OCI-M2 (cell line): ENCODE data around the gene COX7A2L.
"Not testable (repeated sequence)": the region's sequence is repeated elsewhere in the genome, so short reads cannot be mapped to it uniquely, and the experiment has no call there.

ENCODE experiments used
- DNase-seq: peaks from one replicate; lab custom pipeline; 2025; ENCODE audit not compliant: unreplicated experiment; lab: John Stamatoyannopoulos, UW

COX7A2L gene

GRCh38 chr2:42368817-42369531 is 8.0 kb upstream of the COX7A2L start:
- DNase-seq = no peak

GRCh38 chr2:42367835-42368234 is 6.8 kb upstream of the COX7A2L start:
- no peak for DNase-seq

GRCh38 chr2:42366411-42366810 is 5.4 kb upstream of the COX7A2L start:
- no peak for DNase-seq

- no peak for DNase-seq
These were observed 3.6 kb upstream of the COX7A2L start for GRCh38 chr2:42364658-42365057.

GRCh38 chr2:42363413-42363812 is 2.4 kb upstream of the COX7A2L start:
- no peak for DNase-seq

- DNase-seq = no peak
These were observed 789 bp upstream of the COX7A2L start for GRCh38 chr2:42361728-42362283.

GRCh38 chr2:42360493-42360889 is 526 bp downstream of the COX7A2L start:
- DNase-seq = no peak

GRCh38 chr2:42359965-42360483 is 993 bp downstream of the COX7A2L start:
- DNase-seq = peak; percentile 53

- DNase-seq = no peak
These were observed 1.6 kb downstream of the COX7A2L start for GRCh38 chr2:42359304-42359964.

GRCh38 chr2:42353792-42354429 is 7.1 kb downstream of the COX7A2L start:
- DNase-seq = no peak

GRCh38 chr2:42351864-42352263 is 9.2 kb downstream of the COX7A2L start:
- DNase-seq = no peak

GRCh38 chr2:42350434-42351063 is 10.5 kb downstream of the COX7A2L start:
- DNase-seq = no peak

- no peak for DNase-seq
These were observed 12.8 kb downstream of the COX7A2L start for GRCh38 chr2:42348113-42348805.

- not testable (repeated sequence) for DNase-seq
These were observed 13.5 kb downstream of the COX7A2L start for GRCh38 chr2:42347518-42347917.

- DNase-seq = not testable (repeated sequence)
These were observed 14.2 kb downstream of the COX7A2L start for GRCh38 chr2:42346856-42347255.

GRCh38 chr2:42345986-42346385 is 15.0 kb downstream of the COX7A2L start:
- DNase-seq = no peak

- DNase-seq = no peak
These were observed 18.2 kb downstream of the COX7A2L start for GRCh38 chr2:42342795-42343241.

GRCh38 chr2:42342061-42342794 is 18.8 kb downstream of the COX7A2L start:
- DNase-seq = no peak

GRCh38 chr2:42340938-42341636 is 19.9 kb downstream of the COX7A2L start:
- DNase-seq = no peak
